ENCODE measurements around the gene MMP17.

- TF ChIP-seq, protein P1, sequence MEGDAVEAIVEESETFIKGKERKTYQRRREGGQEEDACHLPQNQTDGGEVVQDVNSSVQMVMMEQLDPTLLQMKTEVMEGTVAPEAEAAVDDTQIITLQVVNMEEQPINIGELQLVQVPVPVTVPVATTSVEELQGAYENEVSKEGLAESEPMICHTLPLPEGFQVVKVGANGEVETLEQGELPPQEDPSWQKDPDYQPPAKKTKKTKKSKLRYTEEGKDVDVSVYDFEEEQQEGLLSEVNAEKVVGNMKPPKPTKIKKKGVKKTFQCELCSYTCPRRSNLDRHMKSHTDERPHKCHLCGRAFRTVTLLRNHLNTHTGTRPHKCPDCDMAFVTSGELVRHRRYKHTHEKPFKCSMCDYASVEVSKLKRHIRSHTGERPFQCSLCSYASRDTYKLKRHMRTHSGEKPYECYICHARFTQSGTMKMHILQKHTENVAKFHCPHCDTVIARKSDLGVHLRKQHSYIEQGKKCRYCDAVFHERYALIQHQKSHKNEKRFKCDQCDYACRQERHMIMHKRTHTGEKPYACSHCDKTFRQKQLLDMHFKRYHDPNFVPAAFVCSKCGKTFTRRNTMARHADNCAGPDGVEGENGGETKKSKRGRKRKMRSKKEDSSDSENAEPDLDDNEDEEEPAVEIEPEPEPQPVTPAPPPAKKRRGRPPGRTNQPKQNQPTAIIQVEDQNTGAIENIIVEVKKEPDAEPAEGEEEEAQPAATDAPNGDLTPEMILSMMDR (IDR thresholded peaks at IDR 0.05; ENCODE audit: low read depth, low read length, poor library complexity, severe bottlenecking), result no peak
- TF ChIP-seq EZH2phosphoT487 (IDR thresholded peaks at IDR 0.05; ENCODE audit: borderline replicate concordance, low read length), result no peak
These were observed 67.5 kb downstream of the MMP17 start for GRCh38 chr12:131895640-131896079.
